Tibial artery (tissue), 4 donors: ENCODE measurements around the gene TMEM30A.

Source experiments
- DNase-seq, 2 donors: peaks; one replicate each; pipeline ENCODE4 v3.0.0-alpha.2; 2019
- H3K27ac ChIP-seq, 2 donors: fragments of 200-600 bp; sonication (generic) in 1 of 2; 1 replicate in 1 of 2; 2 replicates in 1 of 2; pipeline ENCODE4 v1.5.1; 2018 to 2019; ENCODE audit warnings: mild to moderate bottlenecking in 1 of 2
- H3K27me3 ChIP-seq, 2 donors: fragments of 200-600 bp; sonication (generic) in 1 of 2; one replicate each; pipeline versions ENCODE4 v1.5.1 to v1.6.0; 2016 to 2019
- H3K36me3 ChIP-seq, 3 donors: fragments of 200-600 bp; sonication (generic) in 2 of 3; one replicate each; pipeline ENCODE4 v1.5.1; 2016 to 2019; ENCODE audit warnings: mild to moderate bottlenecking in 2 of 3
- H3K4me1 ChIP-seq, 4 donors: fragments of 200-600 bp; sonication (generic) in 2 of 4; 1 replicate in 3 of 4; 2 replicates in 1 of 4; pipeline ENCODE4 v1.5.1; 2016 to 2019
- H3K4me3 ChIP-seq, 2 donors: fragments of 200-600 bp; sonication (generic) in 1 of 2; 1 replicate in 1 of 2; 2 replicates in 1 of 2; pipeline ENCODE4 v1.5.1; 2018 to 2019; ENCODE audit warnings: mild to moderate bottlenecking in 2 of 2
- H3K9me3 ChIP-seq, 3 donors: fragments of 200-600 bp; sonication (generic) in 1 of 3; one replicate each; pipeline ENCODE4 v1.5.1; 2016 to 2019
- CTCF ChIP-seq, 2 experiments: fragments of 200-600 bp in 1 of 2; fragments of 450-650 bp in 1 of 2; IDR thresholded peaks; one replicate each; pipeline ENCODE4 v1.5.1; 2017 to 2019; ENCODE audit warnings: antibody characterized with exemption in 2 of 2, mild to moderate bottlenecking in 1 of 2, moderate library complexity in 1 of 2
- intact Hi-C: fragments of 100-400 bp; cut with DNase I; formaldehyde crosslinking; loops from one replicate; pipeline ENCODE4 v1.15.0; 2023; ENCODE audit warnings: low total_unique reads

TMEM30A gene

DNA sequence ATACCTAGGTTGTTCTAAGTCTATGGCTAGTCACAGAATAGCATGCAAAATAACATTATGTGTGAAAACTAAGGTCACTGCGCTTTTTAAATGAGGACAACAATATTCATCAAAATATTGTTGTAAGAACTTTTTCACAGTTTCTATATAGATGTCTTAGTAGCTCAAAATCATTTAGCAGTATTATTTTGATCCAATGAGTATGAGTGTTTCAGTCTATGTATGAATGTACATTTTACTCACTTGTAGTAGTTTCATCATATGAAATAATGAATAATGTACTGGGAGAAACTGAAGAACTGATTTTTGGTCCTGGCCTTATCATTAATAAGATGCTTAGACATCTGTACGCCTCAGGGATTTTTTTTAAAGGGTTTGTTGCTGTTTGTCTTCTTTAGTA, 16.5 kb upstream of the TMEM30A start:
- no peak for DNase-seq
- intact Hi-C loops, result no loop called here
- Histone ChIP-seq H3K27me3 (no peaks in the 10 kb centered on the region), H3K4me3 (no peak overlapping the region), H3K36me3 (no peaks in the 10 kb centered on the region), H3K4me1 (peaks cover 0 to 22% (median 7%) of the 10 kb centered on the region in 4 donors), H3K27ac (no peak overlapping the region), H3K9me3 (no peaks in the 10 kb centered on the region)
- no peak for TF ChIP-seq CTCF (IDR thresholded peaks at IDR 0.05)

GRCh38 chr6:75300531-75300855, 15.9 kb upstream of the TMEM30A start:
- peaks cover 0 to 16% (median 7%) of the 10 kb centered on the region in 4 donors for H3K4me1 ChIP-seq
- no peak for DNase-seq
- no peak for TF ChIP-seq CTCF (IDR thresholded peaks at IDR 0.05)
- intact Hi-C loops, result no loop called here
- no peaks in the 10 kb centered on the region for H3K27me3 ChIP-seq
- H3K36me3 ChIP-seq, result no peaks in the 10 kb centered on the region
- H3K4me3 ChIP-seq, result no peak overlapping the region
- H3K27ac ChIP-seq, result peak overlapping the region in 1 of 2 donors; percentile 52
- no peaks in the 10 kb centered on the region for H3K9me3 ChIP-seq

GRCh38 chr6:75299801-75300530, 15.4 kb upstream of the TMEM30A start:
- no peak for DNase-seq
- Histone ChIP-seq H3K27ac (peak overlapping the region; percentile 26 to 52), H3K4me3 (no peak overlapping the region), H3K4me1 (peaks cover 0 to 16% (median 7%) of the 10 kb centered on the region in 4 donors), H3K9me3 (no peaks in the 10 kb centered on the region), H3K27me3 (no peaks in the 10 kb centered on the region), H3K36me3 (no peaks in the 10 kb centered on the region)
- intact Hi-C loops, result no loop called here
- TF ChIP-seq CTCF (IDR thresholded peaks at IDR 0.05), result no peak

GRCh38 chr6:75296811-75297779, 12.5 kb upstream of the TMEM30A start:
- Histone ChIP-seq H3K27me3 (no peaks in the 10 kb centered on the region), H3K4me3 (no peak overlapping the region), H3K36me3 (no peaks in the 10 kb centered on the region), H3K4me1 (peaks cover 0 to 27% (median 7%) of the 10 kb centered on the region in 4 donors), H3K9me3 (no peaks in the 10 kb centered on the region), H3K27ac (no peak overlapping the region)
- no peak for DNase-seq
- intact Hi-C loops, result no loop called here
- peak; percentile 67 to 80 for TF ChIP-seq CTCF (IDR thresholded peaks at IDR 0.05)

- Histone ChIP-seq H3K27ac (no peak overlapping the region), H3K9me3 (no peaks in the 10 kb centered on the region), H3K36me3 (no peaks in the 10 kb centered on the region), H3K27me3 (no peaks in the 10 kb centered on the region), H3K4me1 (peaks cover 0 to 34% (median 4%) of the 10 kb centered on the region in 4 donors), H3K4me3 (no peak overlapping the region)
- DNase-seq, result no peak
- intact Hi-C loops, result loop anchor here (5.0 kb wide), 1 partner anchor 235 kb away; no protein-coding TSS in a partner anchor
- no peak for TF ChIP-seq CTCF (IDR thresholded peaks at IDR 0.05)
These were observed 8.0 kb upstream of the TMEM30A start for GRCh38 chr6:75292555-75292954.
